GM12872 (cell line): ENCODE measurements around the gene DCP2.

Source experiments
- TF ChIP-seq, protein P1 (sequence below): IDR thresholded peaks from 3 replicates; pipeline ENCODE4 v1.5.1; 2011; ENCODE audit warnings: low read depth, mild to moderate bottlenecking, low read length, moderate library complexity; ENCODE audit not compliant: insufficient read depth

DCP2 gene

DNA sequence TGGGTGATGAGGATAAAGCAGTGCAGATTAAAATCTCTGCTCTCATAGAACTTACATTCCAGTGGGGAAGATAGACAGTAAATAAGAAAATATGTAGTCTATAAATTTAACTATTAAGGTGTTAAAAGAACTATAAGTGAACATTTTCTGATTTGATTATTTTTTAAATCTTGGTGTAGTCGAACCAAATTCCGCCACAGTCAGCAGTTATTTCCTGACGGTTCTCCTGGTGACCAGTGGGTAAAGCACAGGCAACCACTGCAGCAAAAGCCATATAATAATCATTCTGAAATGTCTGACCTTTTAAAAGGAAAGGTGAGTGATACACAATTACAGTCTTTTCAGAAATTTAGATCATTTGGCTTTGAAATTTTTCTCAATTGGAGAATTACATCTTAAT is 27.2 kb downstream of the DCP2 start:
- TF ChIP-seq, protein P1, sequence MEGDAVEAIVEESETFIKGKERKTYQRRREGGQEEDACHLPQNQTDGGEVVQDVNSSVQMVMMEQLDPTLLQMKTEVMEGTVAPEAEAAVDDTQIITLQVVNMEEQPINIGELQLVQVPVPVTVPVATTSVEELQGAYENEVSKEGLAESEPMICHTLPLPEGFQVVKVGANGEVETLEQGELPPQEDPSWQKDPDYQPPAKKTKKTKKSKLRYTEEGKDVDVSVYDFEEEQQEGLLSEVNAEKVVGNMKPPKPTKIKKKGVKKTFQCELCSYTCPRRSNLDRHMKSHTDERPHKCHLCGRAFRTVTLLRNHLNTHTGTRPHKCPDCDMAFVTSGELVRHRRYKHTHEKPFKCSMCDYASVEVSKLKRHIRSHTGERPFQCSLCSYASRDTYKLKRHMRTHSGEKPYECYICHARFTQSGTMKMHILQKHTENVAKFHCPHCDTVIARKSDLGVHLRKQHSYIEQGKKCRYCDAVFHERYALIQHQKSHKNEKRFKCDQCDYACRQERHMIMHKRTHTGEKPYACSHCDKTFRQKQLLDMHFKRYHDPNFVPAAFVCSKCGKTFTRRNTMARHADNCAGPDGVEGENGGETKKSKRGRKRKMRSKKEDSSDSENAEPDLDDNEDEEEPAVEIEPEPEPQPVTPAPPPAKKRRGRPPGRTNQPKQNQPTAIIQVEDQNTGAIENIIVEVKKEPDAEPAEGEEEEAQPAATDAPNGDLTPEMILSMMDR: no peak

DNA sequence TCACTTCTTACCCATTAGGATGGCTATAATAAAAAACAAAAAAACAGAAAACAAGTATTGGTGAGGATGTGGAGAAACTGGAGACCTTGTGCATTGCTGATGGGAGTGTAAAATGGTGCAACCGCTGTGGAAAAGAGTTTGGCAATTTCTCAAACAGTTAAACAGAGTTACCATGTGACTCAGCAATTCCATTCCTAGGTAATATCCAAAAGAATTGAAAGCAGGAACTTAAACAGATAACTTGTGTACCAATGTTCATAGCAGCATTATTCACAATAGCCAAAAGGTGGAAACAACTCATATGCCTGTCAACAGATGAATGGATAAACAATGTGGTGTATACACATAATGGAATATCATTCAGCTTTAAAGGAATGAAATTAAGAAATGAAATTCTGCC is 28.9 kb downstream of the DCP2 start:
- TF ChIP-seq, protein P1: no peak

DNA sequence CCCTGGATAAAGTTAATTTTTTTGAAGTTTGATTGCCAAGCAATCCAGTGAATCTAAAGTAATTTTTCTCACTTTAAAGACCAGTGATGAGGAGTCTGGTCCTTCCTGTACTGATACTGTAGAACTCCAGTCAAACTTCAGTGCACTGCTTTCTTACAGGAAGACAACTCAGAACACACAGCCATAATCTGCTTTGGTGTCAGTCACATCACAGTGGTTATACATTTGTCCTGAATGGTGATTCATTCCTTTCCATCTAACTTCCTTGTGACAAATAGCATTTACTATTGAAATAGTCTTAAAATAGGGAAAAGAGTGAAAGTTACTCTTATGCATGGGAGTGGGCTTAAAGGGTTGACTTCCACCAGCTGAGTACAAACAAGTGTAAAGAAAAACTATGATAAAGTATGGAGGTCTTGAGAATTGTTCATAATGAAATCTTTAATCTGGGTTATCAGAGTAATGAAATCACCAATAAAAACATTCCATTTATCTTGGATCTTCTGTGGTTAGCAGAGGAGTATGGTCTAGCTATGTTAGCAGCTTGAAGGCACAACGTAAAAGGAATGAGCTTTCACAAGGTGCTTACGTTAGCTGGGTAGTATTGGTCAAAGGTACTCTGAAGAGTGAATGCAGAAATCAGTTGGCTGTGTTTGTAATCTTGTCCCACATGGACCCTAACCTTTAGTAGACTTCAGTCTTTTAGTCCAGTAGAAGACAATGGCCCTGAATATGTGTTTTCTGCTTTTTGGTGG is 41.5 kb downstream of the DCP2 start:
- TF ChIP-seq, protein P1: no peak

GRCh38 chr5:113020461-113021273 is 44.1 kb downstream of the DCP2 start:
- TF ChIP-seq, protein P1: no peak

DNA sequence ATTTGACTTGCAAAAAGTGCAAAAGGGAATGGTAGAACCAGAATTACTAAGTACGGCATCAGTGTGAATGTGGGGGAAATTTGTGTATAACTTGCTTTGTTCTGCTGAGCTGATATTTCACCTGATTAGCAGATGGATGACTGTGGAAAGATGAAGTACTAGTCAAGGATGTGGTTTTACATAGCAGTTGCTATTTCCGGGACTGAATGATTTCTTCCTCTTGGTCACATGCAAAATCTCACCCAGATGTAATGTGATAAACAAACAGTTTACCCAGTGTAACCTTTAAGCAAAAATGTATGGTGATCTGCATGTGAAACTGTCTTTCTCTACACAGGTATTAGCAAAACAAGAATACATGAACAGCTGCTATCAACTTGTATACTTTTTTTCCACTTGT is 46.1 kb downstream of the DCP2 start:
- TF ChIP-seq, protein P1: no peak

DNA sequence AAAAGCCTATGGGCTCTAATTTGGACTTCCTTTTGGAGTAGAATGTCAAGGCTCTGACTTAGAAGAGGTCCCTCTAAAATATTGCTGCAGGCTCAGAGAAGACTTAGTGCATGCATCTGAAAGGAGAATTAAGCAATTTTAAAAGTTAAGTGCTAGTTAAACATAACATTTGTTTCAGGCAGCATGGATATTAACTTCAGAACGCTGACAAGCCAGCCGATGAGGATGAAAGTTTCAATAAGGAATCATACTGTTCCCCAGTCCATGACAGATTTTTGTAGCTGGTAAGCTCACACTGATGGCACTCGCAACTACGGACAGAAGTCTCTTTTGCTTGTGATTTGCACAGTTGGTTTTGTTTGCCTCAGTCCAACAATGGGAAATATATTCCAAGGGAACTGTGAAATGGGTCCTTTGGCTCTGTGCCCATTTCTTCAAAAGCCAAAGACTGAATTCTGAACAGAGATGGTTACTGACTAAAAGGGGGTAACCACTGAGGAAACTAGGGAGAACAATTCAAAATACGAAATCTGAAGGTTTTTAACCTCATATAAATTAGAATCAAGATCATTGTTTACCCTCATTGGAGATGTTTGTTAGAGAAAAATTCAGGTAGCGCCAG is 47.6 kb downstream of the DCP2 start:
- TF ChIP-seq, protein P1: no peak

DNA sequence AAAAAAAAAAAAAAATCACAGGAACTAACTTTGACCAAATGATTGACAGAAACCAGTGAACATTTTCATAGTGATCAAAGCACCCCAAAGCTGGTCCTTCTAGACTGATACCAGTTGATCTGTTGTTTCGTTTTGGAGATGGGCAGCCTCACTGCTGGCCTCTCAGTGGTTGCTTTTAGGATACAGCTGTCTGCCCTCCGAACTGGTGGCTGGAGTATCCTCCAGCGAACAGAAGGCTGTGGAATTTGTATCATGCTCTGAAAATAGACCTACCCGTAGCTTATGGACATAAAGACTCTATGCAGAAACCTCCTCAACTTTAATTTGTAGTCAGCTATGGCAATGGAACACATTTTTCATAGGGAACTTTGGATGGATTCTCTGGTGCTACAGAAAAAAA is 49.0 kb downstream of the DCP2 start:
- TF ChIP-seq, protein P1: no peak
